ENCODE measurements around the gene ZBTB21. TPM values are rescaled to one million over a fixed set of nuclear protein-coding genes. Genes with fewer than 3 reads are reported as not detected.
"Not testable (repeated sequence)": the region's sequence is repeated elsewhere in the genome, so short reads cannot be mapped to it uniquely, and the experiment has no call there.

Gene ZBTB21
- polyA plus RNA-seq, 1 experiment, result 13.4 TPM

DNA sequence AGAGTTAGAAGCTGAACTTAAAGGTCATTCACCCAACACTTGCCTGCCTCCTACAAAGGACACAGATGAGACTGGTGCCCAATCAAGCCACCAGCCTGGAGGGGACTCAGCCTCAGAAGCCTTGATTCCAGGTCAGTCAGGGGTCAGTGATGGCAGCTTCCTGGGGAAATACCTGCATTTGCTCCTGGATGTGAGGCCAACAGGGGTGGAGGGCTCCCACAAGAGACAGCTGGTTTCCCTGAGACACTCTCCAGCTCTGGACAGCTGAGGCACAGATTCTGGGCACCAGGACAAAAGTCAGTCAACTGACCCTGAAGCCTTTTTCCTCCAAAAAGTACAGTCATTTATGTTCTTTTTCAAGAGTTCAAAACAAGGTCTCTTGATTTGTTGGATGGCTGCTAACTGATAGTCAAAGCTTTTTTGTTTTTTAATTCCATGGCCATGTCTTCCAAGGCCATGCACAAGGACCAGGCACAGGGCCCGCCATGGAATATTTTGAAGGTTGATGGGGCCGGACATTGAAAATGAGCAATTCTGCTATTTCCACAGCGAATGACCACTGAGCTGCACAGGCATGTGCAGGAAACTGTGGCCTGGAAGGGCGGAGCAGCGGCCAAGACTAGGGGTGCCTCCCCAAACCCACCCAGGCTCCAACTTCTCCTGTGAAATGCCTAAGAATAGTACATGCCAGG lies 58.1 kb downstream of the ZBTB21 start:
- TF ChIP-seq, protein P1, sequence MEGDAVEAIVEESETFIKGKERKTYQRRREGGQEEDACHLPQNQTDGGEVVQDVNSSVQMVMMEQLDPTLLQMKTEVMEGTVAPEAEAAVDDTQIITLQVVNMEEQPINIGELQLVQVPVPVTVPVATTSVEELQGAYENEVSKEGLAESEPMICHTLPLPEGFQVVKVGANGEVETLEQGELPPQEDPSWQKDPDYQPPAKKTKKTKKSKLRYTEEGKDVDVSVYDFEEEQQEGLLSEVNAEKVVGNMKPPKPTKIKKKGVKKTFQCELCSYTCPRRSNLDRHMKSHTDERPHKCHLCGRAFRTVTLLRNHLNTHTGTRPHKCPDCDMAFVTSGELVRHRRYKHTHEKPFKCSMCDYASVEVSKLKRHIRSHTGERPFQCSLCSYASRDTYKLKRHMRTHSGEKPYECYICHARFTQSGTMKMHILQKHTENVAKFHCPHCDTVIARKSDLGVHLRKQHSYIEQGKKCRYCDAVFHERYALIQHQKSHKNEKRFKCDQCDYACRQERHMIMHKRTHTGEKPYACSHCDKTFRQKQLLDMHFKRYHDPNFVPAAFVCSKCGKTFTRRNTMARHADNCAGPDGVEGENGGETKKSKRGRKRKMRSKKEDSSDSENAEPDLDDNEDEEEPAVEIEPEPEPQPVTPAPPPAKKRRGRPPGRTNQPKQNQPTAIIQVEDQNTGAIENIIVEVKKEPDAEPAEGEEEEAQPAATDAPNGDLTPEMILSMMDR (IDR thresholded peaks at IDR 0.05; ENCODE audit: low read depth, low read length), result no peak
- CTCF ChIA-PET, result interaction anchor here (1.0 to 1.4 kb wide), 3 partner anchors 18 to 165 kb away, joined by 3 to 5 read pairs (median 5); no protein-coding TSS in a partner anchor
- Histone ChIP-seq H3K4me3 (ENCODE audit: low read depth, low read length) (peak overlapping the region; percentile 74), H3K27me3 (ENCODE audit: control insufficient read depth, insufficient read depth, low read length) (no peaks in the 10 kb centered on the region), H3K9me3 (ENCODE audit: control insufficient read depth, insufficient read depth, low read length) (no peaks in the 10 kb centered on the region; the same call in 1 of the 2 replicates), H3K27ac (ENCODE audit: low read depth, low read length) (no peak overlapping the region)
- DNase-seq (ENCODE audit: low read depth, low spot score), result no peak
- POLR2A ChIA-PET, result interaction anchor here (1.5 kb wide), 1 partner anchor 26 kb away, joined by 4 read pairs; no protein-coding TSS in a partner anchor

DNA sequence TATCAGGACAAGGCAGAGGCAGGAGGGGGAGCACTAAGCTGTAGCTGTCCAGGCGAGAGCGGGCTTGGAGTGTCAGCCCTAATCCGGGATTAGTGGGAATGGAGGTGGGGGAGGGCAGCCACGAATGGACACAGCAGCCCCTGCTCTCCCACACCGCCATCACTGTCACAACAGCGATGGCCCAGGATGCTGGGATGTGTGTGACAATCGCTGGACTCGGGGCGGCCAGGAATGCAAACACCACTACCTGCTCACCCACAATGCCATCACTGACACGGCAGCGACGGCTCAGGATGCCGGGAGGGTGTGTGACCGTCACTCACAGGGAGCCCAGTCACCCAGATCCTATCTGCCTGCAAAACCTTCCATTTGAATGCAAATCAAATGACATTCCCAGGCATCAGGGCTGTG lies 59.2 kb downstream of the ZBTB21 start:
- CTCF ChIA-PET, result no interaction called here
- no peaks in the 10 kb centered on the region; the same call in 1 of the 2 replicates for H3K9me3 ChIP-seq (ENCODE audit: control insufficient read depth, insufficient read depth, low read length)
- no peaks in the 10 kb centered on the region for H3K27me3 ChIP-seq (ENCODE audit: control insufficient read depth, insufficient read depth, low read length)
- POLR2A ChIA-PET, result no interaction called here
- no peak overlapping the region for H3K27ac ChIP-seq (ENCODE audit: low read depth, low read length)
- TF ChIP-seq, protein P1 (IDR thresholded peaks at IDR 0.05; ENCODE audit: low read depth, low read length), result no peak
- no peak overlapping the region for H3K4me3 ChIP-seq (ENCODE audit: low read depth, low read length)
- DNase-seq (ENCODE audit: low read depth, low spot score), result no peak

DNA sequence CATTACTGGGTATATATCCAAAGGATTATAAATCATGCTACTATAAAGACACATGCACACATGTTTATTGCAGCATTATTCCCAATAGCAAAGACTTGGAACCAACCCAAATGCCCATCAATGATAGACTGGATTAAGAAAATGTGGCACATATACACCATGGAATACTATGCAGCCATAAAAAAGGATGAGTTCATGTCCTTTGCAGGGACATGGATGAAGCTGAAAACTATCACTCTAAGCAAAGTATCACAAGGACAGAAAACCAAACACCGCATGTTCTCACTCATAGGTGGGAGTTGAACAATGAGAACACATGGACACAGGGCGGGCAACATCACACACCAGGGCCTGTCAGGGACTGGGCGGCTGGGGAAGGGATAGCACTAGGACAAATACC lies 60.5 kb downstream of the ZBTB21 start:
- H3K4me3 ChIP-seq (ENCODE audit: low read depth, low read length); H3K27ac ChIP-seq (ENCODE audit: low read depth, low read length); H3K27me3 ChIP-seq (ENCODE audit: control insufficient read depth, insufficient read depth, low read length); CTCF ChIA-PET; DNase-seq (ENCODE audit: low read depth, low spot score); H3K9me3 ChIP-seq (ENCODE audit: control insufficient read depth, insufficient read depth, low read length); POLR2A ChIA-PET: not testable (repeated sequence)

DNA sequence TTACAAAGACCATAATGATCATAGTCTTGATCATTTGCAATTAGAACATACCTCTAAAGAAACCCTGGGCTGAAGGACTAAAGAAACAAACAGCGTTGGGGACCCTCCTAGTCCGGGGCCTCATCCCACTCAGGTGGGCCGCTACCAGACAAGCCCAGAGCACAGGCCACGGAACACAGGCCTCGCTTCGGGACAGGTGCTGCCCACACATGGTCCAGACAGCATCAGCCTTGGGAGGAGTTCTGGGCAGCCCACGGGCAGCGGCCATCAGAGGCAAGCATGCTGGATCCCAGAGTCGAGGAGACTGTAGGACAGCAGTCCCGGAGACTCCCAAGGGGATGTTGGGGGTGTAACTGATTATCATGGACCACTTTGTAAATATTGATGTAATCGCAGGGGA lies 61.3 kb downstream of the ZBTB21 start:
- no peak overlapping the region for H3K4me3 ChIP-seq (ENCODE audit: low read depth, low read length)
- ChIA-PET POLR2A (no interaction called here), CTCF (interaction anchor here (1.0 kb wide), 1 partner anchor 14 kb away, joined by 3 read pairs; no protein-coding TSS in a partner anchor)
- TF ChIP-seq, protein P1 (IDR thresholded peaks at IDR 0.05; ENCODE audit: low read depth, low read length), result no peak
- no peaks in the 10 kb centered on the region for H3K27me3 ChIP-seq (ENCODE audit: control insufficient read depth, insufficient read depth, low read length)
- no peak overlapping the region for H3K27ac ChIP-seq (ENCODE audit: low read depth, low read length)
- H3K9me3 ChIP-seq (ENCODE audit: control insufficient read depth, insufficient read depth, low read length), result no peaks in the 10 kb centered on the region; the same call in 1 of the 2 replicates
- no peak for DNase-seq (ENCODE audit: low read depth, low spot score)

DNA sequence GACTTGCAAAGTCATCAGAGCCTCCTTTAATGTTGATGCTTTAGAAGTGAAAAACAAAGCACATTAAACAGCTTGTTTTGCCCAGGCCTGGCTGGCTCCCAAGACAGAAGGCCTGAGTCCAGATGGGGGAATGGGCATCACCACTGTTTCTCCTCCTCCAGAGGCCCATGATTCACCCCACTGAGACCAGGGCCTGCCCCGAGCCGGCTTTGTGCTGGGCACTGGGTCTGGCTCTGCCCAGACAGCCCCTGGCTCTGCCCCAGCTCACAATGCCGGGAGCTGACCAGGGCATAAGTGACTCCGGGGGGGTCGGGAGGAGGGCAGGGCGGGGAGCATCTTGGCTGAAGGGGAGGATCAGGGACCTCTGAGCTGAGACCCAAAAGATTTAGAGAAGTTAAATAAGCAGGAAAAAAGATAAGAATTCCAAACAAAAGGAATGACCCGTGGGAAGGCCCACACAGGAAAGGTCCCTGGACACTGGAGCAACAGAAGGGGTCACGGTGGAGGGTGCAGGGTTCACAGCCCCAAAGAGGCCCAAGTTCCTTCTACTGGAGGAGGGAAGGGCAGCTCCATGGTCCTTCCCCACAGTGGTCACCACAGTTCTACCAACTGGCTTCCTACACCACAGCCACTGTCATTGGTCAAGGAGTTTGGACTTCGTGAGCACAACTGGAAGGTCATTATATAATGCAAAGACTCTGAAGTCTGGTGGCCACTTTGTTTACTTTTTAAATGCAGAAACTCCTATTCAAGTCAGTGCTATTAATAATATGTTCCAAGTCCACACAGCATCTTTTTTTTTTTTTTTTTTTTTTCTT lies 61.9 kb downstream of the ZBTB21 start:
- DNase-seq (ENCODE audit: low read depth, low spot score), result no peak
- H3K9me3 ChIP-seq (ENCODE audit: control insufficient read depth, insufficient read depth, low read length), result no peaks in the 10 kb centered on the region; the same call in 1 of the 2 replicates
- H3K27ac ChIP-seq (ENCODE audit: low read depth, low read length), result peak overlapping the region; percentile 31
- TF ChIP-seq, protein P1 (IDR thresholded peaks at IDR 0.05; ENCODE audit: low read depth, low read length), result no peak
- H3K4me3 ChIP-seq (ENCODE audit: low read depth, low read length), result no peak overlapping the region
- H3K27me3 ChIP-seq (ENCODE audit: control insufficient read depth, insufficient read depth, low read length), result no peaks in the 10 kb centered on the region
- CTCF ChIA-PET, result interaction anchor here (1.0 to 1.8 kb wide), 2 partner anchors 13 to 169 kb away, joined by 3 to 6 read pairs; no protein-coding TSS in a partner anchor
- POLR2A ChIA-PET, result interaction anchor here (0.6 kb wide), 1 partner anchor 21 kb away, joined by 5 read pairs; no protein-coding TSS in a partner anchor
